ENCODE measurements around the gene GLP2R.

GLP2R gene

GRCh38 chr17:9926150-9926804, 100.6 kb downstream of the GLP2R start:
- Mint-ChIP-seq H3K4me1 (ENCODE audit: low read depth) (peaks cover 2% of the 10 kb centered on the region), H3K4me3 (no peak overlapping the region), H3K36me3 (ENCODE audit: low read depth) (no peaks in the 10 kb centered on the region), H3K9me3 (no peaks in the 10 kb centered on the region), H3K27me3 (no peaks in the 10 kb centered on the region), H3K27ac (no peak overlapping the region)

- H3K4me1 Mint-ChIP-seq (ENCODE audit: low read depth) = peaks cover 2% of the 10 kb centered on the region
- no peaks in the 10 kb centered on the region for H3K9me3 Mint-ChIP-seq
- no peaks in the 10 kb centered on the region for H3K36me3 Mint-ChIP-seq (ENCODE audit: low read depth)
- no peak overlapping the region for H3K4me3 Mint-ChIP-seq
- no peaks in the 10 kb centered on the region for H3K27me3 Mint-ChIP-seq
- no peak overlapping the region for H3K27ac Mint-ChIP-seq
Observed at GRCh38 chr17:9928601-9929333, 103.0 kb downstream of the GLP2R start.

- Mint-ChIP-seq H3K9me3 (no peaks in the 10 kb centered on the region), H3K27me3 (no peaks in the 10 kb centered on the region), H3K36me3 (ENCODE audit: low read depth) (no peaks in the 10 kb centered on the region), H3K27ac (no peak overlapping the region), H3K4me1 (ENCODE audit: low read depth) (no peaks in the 10 kb centered on the region), H3K4me3 (no peak overlapping the region)
Observed at GRCh38 chr17:9929871-9930270, 104.1 kb downstream of the GLP2R start.

- Mint-ChIP-seq H3K4me1 (ENCODE audit: low read depth) (no peaks in the 10 kb centered on the region), H3K4me3 (no peak overlapping the region), H3K27me3 (no peaks in the 10 kb centered on the region), H3K27ac (no peak overlapping the region), H3K36me3 (ENCODE audit: low read depth) (no peaks in the 10 kb centered on the region), H3K9me3 (no peaks in the 10 kb centered on the region)
Observed at GRCh38 chr17:9931144-9931741, 105.5 kb downstream of the GLP2R start.

GRCh38 chr17:9932491-9932890, 106.8 kb downstream of the GLP2R start:
- H3K27me3 Mint-ChIP-seq = no peaks in the 10 kb centered on the region
- H3K4me1 Mint-ChIP-seq (ENCODE audit: low read depth) = no peaks in the 10 kb centered on the region
- H3K9me3 Mint-ChIP-seq = no peaks in the 10 kb centered on the region
- H3K4me3 Mint-ChIP-seq = no peak overlapping the region
- H3K27ac Mint-ChIP-seq = no peak overlapping the region
- H3K36me3 Mint-ChIP-seq (ENCODE audit: low read depth) = no peaks in the 10 kb centered on the region

- no peaks in the 10 kb centered on the region for H3K4me1 Mint-ChIP-seq (ENCODE audit: low read depth)
- H3K36me3 Mint-ChIP-seq (ENCODE audit: low read depth) = no peaks in the 10 kb centered on the region
- H3K27ac Mint-ChIP-seq = no peak overlapping the region
- H3K27me3 Mint-ChIP-seq = no peaks in the 10 kb centered on the region
- H3K9me3 Mint-ChIP-seq = no peaks in the 10 kb centered on the region
- no peak overlapping the region for H3K4me3 Mint-ChIP-seq
Observed at GRCh38 chr17:9934331-9934730, 108.6 kb downstream of the GLP2R start.

- Mint-ChIP-seq H3K4me3 (no peak overlapping the region), H3K36me3 (ENCODE audit: low read depth) (no peaks in the 10 kb centered on the region), H3K27ac (no peak overlapping the region), H3K27me3 (no peaks in the 10 kb centered on the region), H3K4me1 (ENCODE audit: low read depth) (no peaks in the 10 kb centered on the region), H3K9me3 (no peaks in the 10 kb centered on the region)
Observed at GRCh38 chr17:9935408-9935807, 109.7 kb downstream of the GLP2R start.

- Mint-ChIP-seq H3K27me3 (no peaks in the 10 kb centered on the region), H3K4me3 (no peak overlapping the region), H3K27ac (no peak overlapping the region), H3K4me1 (ENCODE audit: low read depth) (no peaks in the 10 kb centered on the region), H3K9me3 (no peaks in the 10 kb centered on the region), H3K36me3 (ENCODE audit: low read depth) (no peaks in the 10 kb centered on the region)
Observed at GRCh38 chr17:9936095-9936494, 110.4 kb downstream of the GLP2R start.

GRCh38 chr17:9937241-9937761, 111.6 kb downstream of the GLP2R start:
- Mint-ChIP-seq H3K27me3 (no peaks in the 10 kb centered on the region), H3K4me3 (no peak overlapping the region), H3K36me3 (ENCODE audit: low read depth) (no peaks in the 10 kb centered on the region), H3K9me3 (no peaks in the 10 kb centered on the region), H3K4me1 (ENCODE audit: low read depth) (no peaks in the 10 kb centered on the region), H3K27ac (no peak overlapping the region)

GRCh38 chr17:9937901-9938300, 112.2 kb downstream of the GLP2R start:
- Mint-ChIP-seq H3K9me3 (no peaks in the 10 kb centered on the region), H3K4me3 (no peak overlapping the region), H3K27me3 (no peaks in the 10 kb centered on the region), H3K27ac (no peak overlapping the region), H3K36me3 (ENCODE audit: low read depth) (no peaks in the 10 kb centered on the region), H3K4me1 (ENCODE audit: low read depth) (no peaks in the 10 kb centered on the region)

- H3K27ac Mint-ChIP-seq = no peak overlapping the region
- H3K27me3 Mint-ChIP-seq = no peaks in the 10 kb centered on the region
- H3K4me3 Mint-ChIP-seq = no peak overlapping the region
- H3K9me3 Mint-ChIP-seq = no peaks in the 10 kb centered on the region
- no peaks in the 10 kb centered on the region for H3K4me1 Mint-ChIP-seq (ENCODE audit: low read depth)
- H3K36me3 Mint-ChIP-seq (ENCODE audit: low read depth) = no peaks in the 10 kb centered on the region
Observed at GRCh38 chr17:9938764-9939163, 113.0 kb downstream of the GLP2R start.

GRCh38 chr17:9940841-9941240, 115.1 kb downstream of the GLP2R start:
- H3K4me3 Mint-ChIP-seq = no peak overlapping the region
- no peaks in the 10 kb centered on the region for H3K36me3 Mint-ChIP-seq (ENCODE audit: low read depth)
- no peaks in the 10 kb centered on the region for H3K27me3 Mint-ChIP-seq
- H3K4me1 Mint-ChIP-seq (ENCODE audit: low read depth) = no peaks in the 10 kb centered on the region
- H3K27ac Mint-ChIP-seq = no peak overlapping the region
- no peaks in the 10 kb centered on the region for H3K9me3 Mint-ChIP-seq

- H3K9me3 Mint-ChIP-seq = no peaks in the 10 kb centered on the region
- H3K36me3 Mint-ChIP-seq (ENCODE audit: low read depth) = no peaks in the 10 kb centered on the region
- H3K4me1 Mint-ChIP-seq (ENCODE audit: low read depth) = no peaks in the 10 kb centered on the region
- no peak overlapping the region for H3K27ac Mint-ChIP-seq
- no peak overlapping the region for H3K4me3 Mint-ChIP-seq
- H3K27me3 Mint-ChIP-seq = no peaks in the 10 kb centered on the region
Observed at GRCh38 chr17:9941305-9941704, 115.6 kb downstream of the GLP2R start.

Measured in stimulated activated naive CD8-positive, alpha-beta T cell treated with anti-CD3 and anti-CD28 coated beads, Interleukin-15, Interleukin-2, amounts not matched to agents 100 ng/mL and 50 ng/mL, for 24 hours (primary cell).